Omental fat pad (tissue), 4 donors: ENCODE measurements around the gene KDM4E. TPM values are rescaled to one million over a fixed set of nuclear protein-coding genes. Genes with fewer than 3 reads are reported as not detected.
A peak's percentile ranks its signal among the peaks of the same experiment; 100 is the strongest.

Experiments
- ATAC-seq: fragments of 150-250 bp; one replicate; pipeline ENCODE4 v1.9.1; 2016; ENCODE audit warnings: mild to moderate bottlenecking, moderate library complexity; ENCODE audit not compliant: low FRiP score
- DNase-seq: peaks from one replicate; pipeline ENCODE4 v3.0.0-alpha.2; 2019; ENCODE audit warnings: low spot score
- CTCF ChIP-seq, 3 donors: fragments of 450-650 bp; IDR thresholded peaks; one replicate each; pipeline ENCODE4 v1.5.1; 2016 to 2017; ENCODE audit warnings: antibody characterized with exemption in 3 of 3, mild to moderate bottlenecking in 3 of 3, moderate library complexity in 2 of 3
- total RNA-seq, 4 donors: library from RNA; depleted of rRNA; stranded (reverse); fragments of >200 nt; gene quantifications; one replicate each; pipeline ENCODE4 v1.1.0, GENCODE V29; 2016

The KDM4E gene
- total RNA-seq, 4 donors from 2014 or later = not detected

GRCh38 chr11:95066716-95067038 lies 41.6 kb downstream of the KDM4E start, which contains the start of gene SRSF8:
TSS of gene SRSF8 (plus strand) at chr11:95066919. CDS start at chr11:95067227, 308 bp downstream.
- ATAC-seq = no peak
- no peak for DNase-seq
- TF ChIP-seq CTCF (IDR thresholded peaks at IDR 0.05) = no peak

GRCh38 chr11:95067039-95067840 lies 42.2 kb downstream of the KDM4E start:
- ATAC-seq = peak; percentile 89
- TF ChIP-seq CTCF (IDR thresholded peaks at IDR 0.05) = no peak
- DNase-seq = no peak

- ATAC-seq (no peak), DNase-seq (peak; percentile 42)
- TF ChIP-seq CTCF (IDR thresholded peaks at IDR 0.05) = no peak
These were observed 42.8 kb downstream of the KDM4E start for GRCh38 chr11:95067841-95068219.

- TF ChIP-seq CTCF (IDR thresholded peaks at IDR 0.05) = no peak
- peak; percentile 86 for ATAC-seq
- no peak for DNase-seq
These were observed 43.5 kb downstream of the KDM4E start for GRCh38 chr11:95068549-95068948.

- DNase-seq = no peak
- no peak for ATAC-seq
- no peak for TF ChIP-seq CTCF (IDR thresholded peaks at IDR 0.05)
These were observed 45.4 kb downstream of the KDM4E start for GRCh38 chr11:95070471-95070870.

GRCh38 chr11:95072948-95073347 lies 47.9 kb downstream of the KDM4E start:
- DNase-seq = no peak
- no peak for ATAC-seq
- TF ChIP-seq CTCF (IDR thresholded peaks at IDR 0.05) = no peak
